Measurements from ENCODE around the gene C1GALT1. TPM values are rescaled to one million over a fixed set of nuclear protein-coding genes. Genes with fewer than 3 reads are reported as not detected.

Gene C1GALT1
- total RNA-seq, 3 donors from 2014 or later = 23.3 to 38.9 (median 30.1) TPM

DNA sequence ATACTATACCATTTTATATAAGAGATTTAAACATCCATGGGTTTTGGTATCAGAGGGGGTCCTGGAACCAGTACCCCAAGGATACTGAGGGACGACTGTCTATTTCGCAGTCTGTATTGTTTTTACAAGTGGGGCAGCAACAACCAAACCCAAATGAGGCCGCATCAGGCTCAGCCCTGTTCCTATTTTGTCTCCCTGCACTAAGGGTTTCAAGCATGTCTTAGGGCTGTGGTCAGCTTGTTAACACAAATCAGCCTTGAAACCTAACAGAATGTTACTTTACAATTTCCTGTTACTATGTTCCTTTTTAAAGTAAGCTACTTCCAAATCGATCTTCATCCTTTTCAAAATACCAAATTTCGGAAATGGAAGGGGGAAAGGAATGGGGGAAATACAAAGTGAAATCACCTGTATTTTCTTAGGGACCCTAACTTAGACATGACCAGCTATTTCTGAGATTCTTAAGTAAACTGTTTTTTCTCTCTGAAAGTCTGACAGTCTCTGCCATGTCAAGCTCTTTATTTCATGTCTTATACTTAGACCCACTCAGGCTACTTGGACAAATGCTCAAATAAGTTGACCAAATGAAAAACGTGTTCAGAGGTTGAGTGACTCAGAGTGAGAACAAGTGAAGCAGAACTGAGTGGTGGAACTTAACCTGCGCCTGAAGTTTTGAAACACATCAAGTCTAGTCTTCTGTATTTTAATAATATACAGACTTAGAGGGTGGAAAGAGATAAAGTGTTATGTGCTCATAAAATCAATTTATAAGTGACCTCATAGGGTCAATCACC, 75.8 kb downstream of the C1GALT1 start:
- peak; percentile 55 for ATAC-seq
- no peak overlapping the region for H3K4me3 ChIP-seq

DNA sequence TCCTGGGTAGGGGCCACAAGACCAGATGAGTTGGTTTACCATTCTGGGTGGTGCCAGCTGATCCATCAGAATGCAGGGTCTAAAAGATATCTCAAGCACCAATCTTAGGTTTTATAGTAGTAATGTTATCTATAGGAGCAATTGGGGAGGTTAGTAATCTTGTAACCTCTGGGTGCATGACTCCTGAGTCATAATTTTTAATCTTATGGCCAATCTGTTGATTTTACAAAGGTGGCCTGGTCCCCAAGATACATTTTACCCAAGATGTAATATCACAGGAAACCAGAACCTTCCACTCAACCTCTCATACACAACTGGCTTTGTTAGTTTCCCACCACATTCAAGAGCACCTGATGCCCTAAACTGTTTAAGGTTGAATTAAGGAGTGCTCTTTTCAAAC, 79.5 kb downstream of the C1GALT1 start:
- intact Hi-C loops (cut with DNase I, micrococcal nuclease) = no loop called here
- no peak for DNase-seq
- no peaks in the 10 kb centered on the region for H3K36me3 ChIP-seq (ENCODE audit: low read depth)
- TF ChIP-seq CTCF (IDR thresholded peaks at IDR 0.05) = no peak
- H3K9me3 ChIP-seq = peaks cover 3% of the 10 kb centered on the region
- no peak for ATAC-seq
- H3K4me3 ChIP-seq = no peak overlapping the region
- peaks cover 2% of the 10 kb centered on the region for H3K4me1 ChIP-seq (ENCODE audit: low read depth)

More for the DNA sequence above, 75.8 kb downstream of the C1GALT1 start:
- Histone ChIP-seq H3K36me3 (ENCODE audit: low read depth) (no peaks in the 10 kb centered on the region), H3K9me3 (peaks cover 3% of the 10 kb centered on the region), H3K4me1 (ENCODE audit: low read depth) (peaks cover 2% of the 10 kb centered on the region)
- intact Hi-C loops (cut with DNase I, micrococcal nuclease) = no loop called here
- no peak for DNase-seq
- TF ChIP-seq CTCF (IDR thresholded peaks at IDR 0.05) = no peak

- H3K36me3 ChIP-seq (ENCODE audit: low read depth) = no peaks in the 10 kb centered on the region
- H3K4me3 ChIP-seq = no peak overlapping the region
- ATAC-seq = no peak
- H3K4me1 ChIP-seq (ENCODE audit: low read depth) = no peaks in the 10 kb centered on the region
- H3K9me3 ChIP-seq = peaks cover 3% of the 10 kb centered on the region
- no peak for TF ChIP-seq CTCF (IDR thresholded peaks at IDR 0.05)
- no peak for DNase-seq
- intact Hi-C loops (cut with DNase I, micrococcal nuclease) = no loop called here
Observed at GRCh38 chr7:7263297-7264230, 81.2 kb downstream of the C1GALT1 start.

DNA sequence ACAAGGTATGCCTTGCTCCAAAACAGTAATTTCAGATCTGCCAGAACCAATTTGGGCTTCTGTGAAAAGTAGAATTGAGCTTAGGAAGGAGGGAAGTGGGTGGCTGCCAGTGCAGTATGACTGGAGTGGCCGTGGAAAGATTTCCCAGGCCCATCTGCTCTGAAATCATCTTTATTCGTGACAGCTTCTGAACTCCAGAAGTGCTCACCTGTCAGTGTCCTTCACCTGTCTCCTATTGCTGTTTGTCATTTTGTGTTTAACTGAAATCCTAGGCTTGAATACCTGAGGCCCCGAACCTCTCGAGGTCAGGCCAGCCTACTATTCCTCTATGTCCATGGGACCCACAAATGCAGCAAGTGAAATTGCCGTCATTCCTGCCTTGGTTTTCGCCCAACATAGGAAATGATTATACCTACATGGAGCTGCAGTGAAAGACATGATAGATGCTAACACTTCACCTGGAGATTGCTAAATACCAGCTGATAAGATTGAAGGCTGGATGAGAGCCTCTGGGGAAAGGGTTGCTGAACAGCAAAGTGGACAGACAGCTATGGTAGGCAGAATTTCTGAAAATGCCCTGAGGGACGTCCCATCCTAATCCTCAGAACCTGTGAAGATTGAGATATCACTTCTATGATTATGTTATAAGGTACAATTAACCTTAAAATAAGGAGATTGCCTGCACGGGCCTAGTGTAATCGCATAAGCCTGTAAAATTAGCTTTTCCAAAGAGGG, 82.1 kb downstream of the C1GALT1 start:
- Histone ChIP-seq H3K36me3 (ENCODE audit: low read depth) (no peaks in the 10 kb centered on the region), H3K4me1 (ENCODE audit: low read depth) (no peaks in the 10 kb centered on the region), H3K9me3 (peaks cover 3% of the 10 kb centered on the region), H3K4me3 (no peak overlapping the region)
- DNase-seq = no peak
- intact Hi-C loops (cut with DNase I, micrococcal nuclease) = no loop called here
- no peak for TF ChIP-seq CTCF (IDR thresholded peaks at IDR 0.05)
- no peak for ATAC-seq
